ENCODE measurements around the gene NOL4L.
"Not testable (repeated sequence)": the region's sequence is repeated elsewhere in the genome, so short reads cannot be mapped to it uniquely, and the experiment has no call there.

The NOL4L gene

GRCh38 chr20:32411955-32412706 lies 173.0 kb downstream of the NOL4L start:
- Histone ChIP-seq H3K4me1 (ENCODE audit: control insufficient read depth, insufficient read depth, low read length) (no peaks in the 10 kb centered on the region), H3K36me3 (ENCODE audit: control insufficient read depth, insufficient read depth, low read length) (no peaks in the 10 kb centered on the region), H3K9ac (ENCODE audit: low read depth, low read length) (no peak overlapping the region), H3K4me3 (ENCODE audit: low read depth, low read length) (no peak overlapping the region), H3K9me3 (ENCODE audit: control insufficient read depth, insufficient read depth, low read length) (no peaks in the 10 kb centered on the region), H3K27me3 (ENCODE audit: control insufficient read depth, insufficient read depth, low read length) (no peaks in the 10 kb centered on the region)

- H3K4me1 ChIP-seq (ENCODE audit: control insufficient read depth, insufficient read depth, low read length); H3K36me3 ChIP-seq (ENCODE audit: control insufficient read depth, insufficient read depth, low read length); H3K4me3 ChIP-seq (ENCODE audit: low read depth, low read length); H3K27me3 ChIP-seq (ENCODE audit: control insufficient read depth, insufficient read depth, low read length); H3K9ac ChIP-seq (ENCODE audit: low read depth, low read length); H3K9me3 ChIP-seq (ENCODE audit: control insufficient read depth, insufficient read depth, low read length): not testable (repeated sequence)
These were observed 177.9 kb downstream of the NOL4L start for GRCh38 chr20:32407131-32407750.

- Histone ChIP-seq H3K36me3 (ENCODE audit: control insufficient read depth, insufficient read depth, low read length) (no peaks in the 10 kb centered on the region), H3K9ac (ENCODE audit: low read depth, low read length) (no peak overlapping the region), H3K9me3 (ENCODE audit: control insufficient read depth, insufficient read depth, low read length) (no peaks in the 10 kb centered on the region)
These were observed 178.4 kb downstream of the NOL4L start for GRCh38 chr20:32406701-32407100.

GRCh38 chr20:32404017-32404416 lies 181.1 kb downstream of the NOL4L start:
- Histone ChIP-seq H3K36me3 (ENCODE audit: control insufficient read depth, insufficient read depth, low read length) (no peaks in the 10 kb centered on the region), H3K9ac (ENCODE audit: low read depth, low read length) (no peak overlapping the region), H3K9me3 (ENCODE audit: control insufficient read depth, insufficient read depth, low read length) (no peaks in the 10 kb centered on the region), H3K4me3 (ENCODE audit: low read depth, low read length) (no peak overlapping the region), H3K27me3 (ENCODE audit: control insufficient read depth, insufficient read depth, low read length) (no peaks in the 10 kb centered on the region), H3K4me1 (ENCODE audit: control insufficient read depth, insufficient read depth, low read length) (no peaks in the 10 kb centered on the region)

More at GRCh38 chr20:32406701-32407100, 178.4 kb downstream of the NOL4L start:
- H3K4me3 ChIP-seq (ENCODE audit: low read depth, low read length), result no peak overlapping the region
- H3K4me1 ChIP-seq (ENCODE audit: control insufficient read depth, insufficient read depth, low read length), result no peaks in the 10 kb centered on the region
- no peaks in the 10 kb centered on the region for H3K27me3 ChIP-seq (ENCODE audit: control insufficient read depth, insufficient read depth, low read length)

- Histone ChIP-seq H3K4me1 (ENCODE audit: control insufficient read depth, insufficient read depth, low read length) (no peaks in the 10 kb centered on the region), H3K9ac (ENCODE audit: low read depth, low read length) (no peak overlapping the region), H3K36me3 (ENCODE audit: control insufficient read depth, insufficient read depth, low read length) (no peaks in the 10 kb centered on the region), H3K9me3 (ENCODE audit: control insufficient read depth, insufficient read depth, low read length) (no peaks in the 10 kb centered on the region), H3K4me3 (ENCODE audit: low read depth, low read length) (no peak overlapping the region), H3K27me3 (ENCODE audit: control insufficient read depth, insufficient read depth, low read length) (no peaks in the 10 kb centered on the region)
These were observed 184.7 kb downstream of the NOL4L start for GRCh38 chr20:32400476-32400875.

GRCh38 chr20:32397567-32398084 lies 187.5 kb downstream of the NOL4L start:
- no peak overlapping the region for H3K9ac ChIP-seq (ENCODE audit: low read depth, low read length)
- no peaks in the 10 kb centered on the region for H3K36me3 ChIP-seq (ENCODE audit: control insufficient read depth, insufficient read depth, low read length)
- H3K4me3 ChIP-seq (ENCODE audit: low read depth, low read length), result no peak overlapping the region
- no peaks in the 10 kb centered on the region for H3K4me1 ChIP-seq (ENCODE audit: control insufficient read depth, insufficient read depth, low read length)
- no peaks in the 10 kb centered on the region for H3K27me3 ChIP-seq (ENCODE audit: control insufficient read depth, insufficient read depth, low read length)
- no peaks in the 10 kb centered on the region for H3K9me3 ChIP-seq (ENCODE audit: control insufficient read depth, insufficient read depth, low read length)

- Histone ChIP-seq H3K4me1 (ENCODE audit: control insufficient read depth, insufficient read depth, low read length) (no peaks in the 10 kb centered on the region), H3K4me3 (ENCODE audit: low read depth, low read length) (no peak overlapping the region), H3K9ac (ENCODE audit: low read depth, low read length) (no peak overlapping the region), H3K36me3 (ENCODE audit: control insufficient read depth, insufficient read depth, low read length) (no peaks in the 10 kb centered on the region), H3K9me3 (ENCODE audit: control insufficient read depth, insufficient read depth, low read length) (no peaks in the 10 kb centered on the region), H3K27me3 (ENCODE audit: control insufficient read depth, insufficient read depth, low read length) (no peaks in the 10 kb centered on the region)
These were observed 188.4 kb downstream of the NOL4L start for GRCh38 chr20:32396646-32397160.

- Histone ChIP-seq H3K4me3 (ENCODE audit: low read depth, low read length) (no peak overlapping the region), H3K36me3 (ENCODE audit: control insufficient read depth, insufficient read depth, low read length) (no peaks in the 10 kb centered on the region), H3K9me3 (ENCODE audit: control insufficient read depth, insufficient read depth, low read length) (no peaks in the 10 kb centered on the region), H3K9ac (ENCODE audit: low read depth, low read length) (no peak overlapping the region), H3K27me3 (ENCODE audit: control insufficient read depth, insufficient read depth, low read length) (no peaks in the 10 kb centered on the region), H3K4me1 (ENCODE audit: control insufficient read depth, insufficient read depth, low read length) (no peaks in the 10 kb centered on the region)
These were observed 190.1 kb downstream of the NOL4L start for GRCh38 chr20:32395066-32395465.

All from iPS-15b (cell line).